ENCODE results near the gene CCNE1. TPM values are rescaled to one million over a fixed set of nuclear protein-coding genes. Genes with fewer than 3 reads are reported as not detected.

CCNE1 gene
- total RNA-seq, 1 donor from 2014 or later = 7.6 TPM

- H3K36me3 Mint-ChIP-seq (ENCODE audit: low read depth) = peaks cover 2% of the 10 kb centered on the region
- peaks cover 25% of the 10 kb centered on the region for H3K27me3 Mint-ChIP-seq (ENCODE audit: low read depth)
- no peak overlapping the region for H3K4me3 Mint-ChIP-seq (ENCODE audit: unreplicated experiment)
- H3K27ac Mint-ChIP-seq (ENCODE audit: unreplicated experiment) = no peak overlapping the region
- no peak for TF ChIP-seq CTCF (IDR thresholded peaks at IDR 0.05)
- no peaks in the 10 kb centered on the region for H3K4me1 Mint-ChIP-seq (ENCODE audit: low read depth)
- H3K9me3 Mint-ChIP-seq (ENCODE audit: low read depth) = peaks cover 15% of the 10 kb centered on the region
- peak; percentile 14 for DNase-seq (ENCODE audit: low spot score)
These were observed 56.2 kb downstream of the CCNE1 start for GRCh38 chr19:29867984-29868383.

- H3K4me1 Mint-ChIP-seq (ENCODE audit: low read depth) = peaks cover 18% of the 10 kb centered on the region
These were observed 59.4 kb downstream of the CCNE1 start for GRCh38 chr19:29871143-29871542.

GRCh38 chr19:29872224-29872731 is 60.5 kb downstream of the CCNE1 start:
- Mint-ChIP-seq H3K27me3 (ENCODE audit: low read depth) (peaks cover 5% of the 10 kb centered on the region), H3K27ac (ENCODE audit: unreplicated experiment) (no peak overlapping the region)
- DNase-seq (ENCODE audit: low spot score) = peak; percentile 59

More at GRCh38 chr19:29871143-29871542, 59.4 kb downstream of the CCNE1 start:
- H3K27me3 Mint-ChIP-seq (ENCODE audit: low read depth) = peaks cover 8% of the 10 kb centered on the region
- peaks cover 15% of the 10 kb centered on the region for H3K9me3 Mint-ChIP-seq (ENCODE audit: low read depth)
- H3K36me3 Mint-ChIP-seq (ENCODE audit: low read depth) = peaks cover 2% of the 10 kb centered on the region
- H3K4me3 Mint-ChIP-seq (ENCODE audit: unreplicated experiment) = no peak overlapping the region
- TF ChIP-seq CTCF (IDR thresholded peaks at IDR 0.05) = no peak
- H3K27ac Mint-ChIP-seq (ENCODE audit: unreplicated experiment) = no peak overlapping the region
- DNase-seq (ENCODE audit: low spot score) = peak; percentile 8

GRCh38 chr19:29873024-29873800 is 61.4 kb downstream of the CCNE1 start:
- Mint-ChIP-seq H3K36me3 (ENCODE audit: low read depth) (no peaks in the 10 kb centered on the region), H3K27ac (ENCODE audit: unreplicated experiment) (no peak overlapping the region), H3K4me3 (ENCODE audit: unreplicated experiment) (peak overlapping the region; percentile 57), H3K4me1 (ENCODE audit: low read depth) (peaks cover 23% of the 10 kb centered on the region), H3K9me3 (ENCODE audit: low read depth) (peaks cover 4% of the 10 kb centered on the region), H3K27me3 (ENCODE audit: low read depth) (peaks cover 7% of the 10 kb centered on the region)
- peak; percentile 79 for DNase-seq (ENCODE audit: low spot score)
- peak; percentile 98 for TF ChIP-seq CTCF (IDR thresholded peaks at IDR 0.05)

More at GRCh38 chr19:29872224-29872731, 60.5 kb downstream of the CCNE1 start:
- H3K9me3 Mint-ChIP-seq (ENCODE audit: low read depth) = peaks cover 9% of the 10 kb centered on the region
- H3K4me1 Mint-ChIP-seq (ENCODE audit: low read depth) = peaks cover 23% of the 10 kb centered on the region
- H3K4me3 Mint-ChIP-seq (ENCODE audit: unreplicated experiment) = no peak overlapping the region
- TF ChIP-seq CTCF (IDR thresholded peaks at IDR 0.05) = peak; percentile 54
- peaks cover 2% of the 10 kb centered on the region for H3K36me3 Mint-ChIP-seq (ENCODE audit: low read depth)

Other genes with a start within 250 kb of the CCNE1 start
- gene POP4, start 205.7 kb upstream of the CCNE1 start, total RNA-seq = 49.0 to 71.1 TPM (median 49.4 TPM) in 3 replicates
- 10.1 to 29.4 TPM (median 28.6 TPM) in 3 replicates for gene PLEKHF1, start 146.5 kb upstream of the CCNE1 start, total RNA-seq
- gene C19orf12, start 96.7 kb upstream of the CCNE1 start, total RNA-seq = 43.7 to 46.9 TPM (median 46.4 TPM) in 3 replicates
- 42.0 to 50.4 TPM (median 49.4 TPM) in 3 replicates for gene URI1, start 130.2 kb downstream of the CCNE1 start, total RNA-seq